ENCODE measurements around the gene GLIPR2.
A peak's percentile ranks its signal among the peaks of the same experiment; 100 is the strongest.
"Not testable (repeated sequence)": the region's sequence is repeated elsewhere in the genome, so short reads cannot be mapped to it uniquely, and the experiment has no call there.

GLIPR2 gene

GRCh38 chr9:36127652-36128244 is 8.8 kb upstream of the GLIPR2 start:
- Mint-ChIP-seq H3K9me3 (no peaks in the 10 kb centered on the region), H3K4me1 (peaks cover 22% of the 10 kb centered on the region), H3K27me3 (no peaks in the 10 kb centered on the region), H3K36me3 (ENCODE audit: insufficient read depth) (no peaks in the 10 kb centered on the region), H3K27ac (ENCODE audit: low read depth) (peak overlapping the region; percentile 47), H3K4me3 (peak overlapping the region; percentile 1)
- peak; percentile 85 for ATAC-seq (replicated peaks; ENCODE audit: extremely low read depth, poor library complexity, severe bottlenecking)
- DNase-seq (ENCODE audit: low spot score in 2 of 2): no peak

- H3K27ac Mint-ChIP-seq (ENCODE audit: low read depth): peak overlapping the region; percentile 47
- no peak overlapping the region for H3K4me3 Mint-ChIP-seq
Observed at GRCh38 chr9:36128349-36128748, 8.2 kb upstream of the GLIPR2 start.

GRCh38 chr9:36129139-36129538 is 7.4 kb upstream of the GLIPR2 start:
- Mint-ChIP-seq H3K4me3 (no peak overlapping the region), H3K4me1 (peaks cover 22% of the 10 kb centered on the region), H3K36me3 (ENCODE audit: insufficient read depth) (no peaks in the 10 kb centered on the region), H3K27me3 (no peaks in the 10 kb centered on the region), H3K9me3 (no peaks in the 10 kb centered on the region), H3K27ac (ENCODE audit: low read depth) (no peak overlapping the region)
- ATAC-seq (replicated peaks; ENCODE audit: extremely low read depth, poor library complexity, severe bottlenecking): no peak
- DNase-seq (ENCODE audit: low spot score in 2 of 2): no peak

More at GRCh38 chr9:36128349-36128748, 8.2 kb upstream of the GLIPR2 start:
- ATAC-seq (replicated peaks; ENCODE audit: extremely low read depth, poor library complexity, severe bottlenecking) (no peak), DNase-seq (ENCODE audit: low spot score in 2 of 2) (no peak)
- Mint-ChIP-seq H3K36me3 (ENCODE audit: insufficient read depth) (no peaks in the 10 kb centered on the region), H3K9me3 (no peaks in the 10 kb centered on the region), H3K27me3 (no peaks in the 10 kb centered on the region), H3K4me1 (peaks cover 22% of the 10 kb centered on the region)

GRCh38 chr9:36131666-36132065 is 4.9 kb upstream of the GLIPR2 start:
- H3K27ac Mint-ChIP-seq (ENCODE audit: low read depth); ATAC-seq (replicated peaks; ENCODE audit: extremely low read depth, poor library complexity, severe bottlenecking); DNase-seq (ENCODE audit: low spot score in 2 of 2); H3K36me3 Mint-ChIP-seq (ENCODE audit: insufficient read depth); H3K4me3 Mint-ChIP-seq; H3K27me3 Mint-ChIP-seq; H3K9me3 Mint-ChIP-seq: not testable (repeated sequence)
- H3K4me1 Mint-ChIP-seq: peaks cover 23% of the 10 kb centered on the region

- H3K4me3 Mint-ChIP-seq: no peak overlapping the region
- H3K27me3 Mint-ChIP-seq: no peaks in the 10 kb centered on the region
Observed at GRCh38 chr9:36132086-36132485, 4.4 kb upstream of the GLIPR2 start.

GRCh38 chr9:36134761-36135505 is 1.6 kb upstream of the GLIPR2 start:
- DNase-seq (ENCODE audit: low spot score in 2 of 2) (no peak), ATAC-seq (replicated peaks; ENCODE audit: extremely low read depth, poor library complexity, severe bottlenecking) (no peak)
- Mint-ChIP-seq H3K27me3 (no peaks in the 10 kb centered on the region), H3K9me3 (no peaks in the 10 kb centered on the region), H3K4me1 (peaks cover 37% of the 10 kb centered on the region), H3K27ac (ENCODE audit: low read depth) (no peak overlapping the region), H3K4me3 (peak overlapping the region; percentile 100), H3K36me3 (ENCODE audit: insufficient read depth) (peaks cover 3% of the 10 kb centered on the region)

More at GRCh38 chr9:36132086-36132485, 4.4 kb upstream of the GLIPR2 start:
- Mint-ChIP-seq H3K36me3 (ENCODE audit: insufficient read depth) (no peaks in the 10 kb centered on the region), H3K9me3 (no peaks in the 10 kb centered on the region), H3K4me1 (peaks cover 23% of the 10 kb centered on the region), H3K27ac (ENCODE audit: low read depth) (no peak overlapping the region)
- ATAC-seq (replicated peaks; ENCODE audit: extremely low read depth, poor library complexity, severe bottlenecking): no peak
- no peak for DNase-seq (ENCODE audit: low spot score in 2 of 2)

GRCh38 chr9:36135741-36136271 is 727 bp upstream of the GLIPR2 start:
- Mint-ChIP-seq H3K9me3 (no peaks in the 10 kb centered on the region), H3K27ac (ENCODE audit: low read depth) (peak overlapping the region; percentile 84), H3K27me3 (no peaks in the 10 kb centered on the region), H3K36me3 (ENCODE audit: insufficient read depth) (peaks cover 5% of the 10 kb centered on the region), H3K4me1 (peaks cover 46% of the 10 kb centered on the region), H3K4me3 (peak overlapping the region; percentile 100)
- no peak for DNase-seq (ENCODE audit: low spot score in 2 of 2)
- no peak for ATAC-seq (replicated peaks; ENCODE audit: extremely low read depth, poor library complexity, severe bottlenecking)

- H3K4me3 Mint-ChIP-seq: peak overlapping the region; percentile 100
- DNase-seq (ENCODE audit: low spot score in 2 of 2): no peak
- no peaks in the 10 kb centered on the region for H3K9me3 Mint-ChIP-seq
- ATAC-seq (replicated peaks; ENCODE audit: extremely low read depth, poor library complexity, severe bottlenecking): peak; percentile 25
- peaks cover 54% of the 10 kb centered on the region for H3K4me1 Mint-ChIP-seq
- H3K27me3 Mint-ChIP-seq: no peaks in the 10 kb centered on the region
- H3K27ac Mint-ChIP-seq (ENCODE audit: low read depth): peak overlapping the region; percentile 99
- peaks cover 7% of the 10 kb centered on the region for H3K36me3 Mint-ChIP-seq (ENCODE audit: insufficient read depth)
Observed at GRCh38 chr9:36136894-36137391, 410 bp downstream of the GLIPR2 start.

- Mint-ChIP-seq H3K4me3 (peak overlapping the region; percentile 100), H3K9me3 (no peaks in the 10 kb centered on the region), H3K4me1 (peaks cover 59% of the 10 kb centered on the region), H3K27ac (ENCODE audit: low read depth) (peak overlapping the region; percentile 99), H3K27me3 (no peaks in the 10 kb centered on the region), H3K36me3 (ENCODE audit: insufficient read depth) (peaks cover 8% of the 10 kb centered on the region)
- ATAC-seq (replicated peaks; ENCODE audit: extremely low read depth, poor library complexity, severe bottlenecking): no peak
- DNase-seq (ENCODE audit: low spot score in 2 of 2): no peak
Observed at GRCh38 chr9:36137392-36138004, 965 bp downstream of the GLIPR2 start.

GRCh38 chr9:36138496-36138895 is 2.0 kb downstream of the GLIPR2 start:
- Mint-ChIP-seq H3K27me3 (no peaks in the 10 kb centered on the region), H3K36me3 (ENCODE audit: insufficient read depth) (peaks cover 8% of the 10 kb centered on the region), H3K4me3 (peak overlapping the region; percentile 100), H3K4me1 (peaks cover 69% of the 10 kb centered on the region), H3K27ac (ENCODE audit: low read depth) (peak overlapping the region; percentile 99), H3K9me3 (no peaks in the 10 kb centered on the region)
- ATAC-seq (replicated peaks; ENCODE audit: extremely low read depth, poor library complexity, severe bottlenecking) (no peak), DNase-seq (ENCODE audit: low spot score in 2 of 2) (no peak)

GRCh38 chr9:36138901-36139300 is 2.4 kb downstream of the GLIPR2 start:
- peaks cover 73% of the 10 kb centered on the region for H3K4me1 Mint-ChIP-seq
- H3K36me3 Mint-ChIP-seq (ENCODE audit: insufficient read depth): peaks cover 10% of the 10 kb centered on the region
- H3K9me3 Mint-ChIP-seq: no peaks in the 10 kb centered on the region
- H3K4me3 Mint-ChIP-seq: peak overlapping the region; percentile 100
- DNase-seq (ENCODE audit: low spot score in 2 of 2): no peak
- no peak for ATAC-seq (replicated peaks; ENCODE audit: extremely low read depth, poor library complexity, severe bottlenecking)
- peak overlapping the region; percentile 99 for H3K27ac Mint-ChIP-seq (ENCODE audit: low read depth)
- no peaks in the 10 kb centered on the region for H3K27me3 Mint-ChIP-seq

Measured in central memory CD8-positive, alpha-beta T cell (primary cell).